ENCODE measurements around the gene BCL6B.

Gene BCL6B

GRCh38 chr17:6996256-6997011 is 26.4 kb upstream of the BCL6B start:
- no peak overlapping the region for H3K4me2 ChIP-seq (ENCODE audit: low read depth, low read length)
- no peaks in the 10 kb centered on the region for H3K4me1 ChIP-seq (ENCODE audit: low read length)
- DNase-seq = no peak
- no peaks in the 10 kb centered on the region for H4K20me1 ChIP-seq (ENCODE audit: insufficient read depth, low read length)
- H3K9ac ChIP-seq (ENCODE audit: low read length) = no peak overlapping the region
- H3K9me2 ChIP-seq (replicated peaks; ENCODE audit: insufficient read depth, low read length) = no peaks in the 10 kb centered on the region
- H3K9me3 ChIP-seq (replicated peaks; ENCODE audit: insufficient read depth, low read length) = no peaks in the 10 kb centered on the region
- no peaks in the 10 kb centered on the region for H3K27me3 ChIP-seq (replicated peaks; ENCODE audit: insufficient read depth, low read length)
- no peak overlapping the region for H3K4me3 ChIP-seq (ENCODE audit: low read length)
- TF ChIP-seq EZH2 (optimal IDR thresholded peaks at IDR 0.05; ENCODE audit: low read depth, low read length) = no peak
- no peak for TF ChIP-seq CTCF (IDR thresholded peaks at IDR 0.05; ENCODE audit: low read length)
- TF ChIP-seq EZH2phosphoT487 (IDR thresholded peaks at IDR 0.05; ENCODE audit: low read length) = no peak
- no peaks in the 10 kb centered on the region for H3K79me2 ChIP-seq (ENCODE audit: low read length)
- H2AFZ ChIP-seq (ENCODE audit: low read length) = no peak overlapping the region
- no peaks in the 10 kb centered on the region for H3K36me3 ChIP-seq (replicated peaks; ENCODE audit: insufficient read depth, low read length)
- no peak overlapping the region for H3K27ac ChIP-seq (ENCODE audit: low read length)
- H3F3A ChIP-seq (ENCODE audit: insufficient read depth, low read length) = no peaks in the 10 kb centered on the region

DNA sequence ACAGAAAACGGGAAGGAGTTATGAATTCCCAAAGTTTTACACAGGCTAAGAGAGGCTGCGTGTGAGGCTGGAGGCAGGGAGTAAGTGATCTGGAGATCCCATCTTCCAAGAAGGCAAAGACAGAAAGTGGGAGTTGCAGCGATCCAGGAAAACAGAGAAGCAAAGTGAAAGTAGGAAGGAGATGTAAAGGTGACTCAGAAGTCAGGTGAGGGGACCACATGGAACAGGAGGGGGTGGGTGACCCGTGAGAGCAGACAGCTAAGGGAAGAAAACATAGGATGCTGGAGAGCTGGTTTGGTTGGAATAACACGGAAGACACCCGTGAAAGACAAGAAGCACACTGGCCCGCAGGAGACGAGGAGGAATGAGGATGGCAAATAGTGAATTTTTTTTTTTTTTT is 25.7 kb upstream of the BCL6B start:
- Histone ChIP-seq H3K4me1 (ENCODE audit: low read length) (no peaks in the 10 kb centered on the region), H3K9ac (ENCODE audit: low read length) (no peak overlapping the region), H3K27me3 (replicated peaks; ENCODE audit: insufficient read depth, low read length) (no peaks in the 10 kb centered on the region), H3K36me3 (replicated peaks; ENCODE audit: insufficient read depth, low read length) (0 out of 2 replicates have a peak, but pooled peaks cover 2% of the 10 kb centered on the region), H4K20me1 (ENCODE audit: insufficient read depth, low read length) (no peaks in the 10 kb centered on the region), H3K4me2 (ENCODE audit: low read depth, low read length) (no peak overlapping the region), H3F3A (ENCODE audit: insufficient read depth, low read length) (no peaks in the 10 kb centered on the region), H3K79me2 (ENCODE audit: low read length) (no peaks in the 10 kb centered on the region), H3K9me2 (replicated peaks; ENCODE audit: insufficient read depth, low read length) (no peaks in the 10 kb centered on the region), H3K4me3 (ENCODE audit: low read length) (no peak overlapping the region), H3K9me3 (replicated peaks; ENCODE audit: insufficient read depth, low read length) (no peaks in the 10 kb centered on the region), H3K27ac (ENCODE audit: low read length) (no peak overlapping the region), H2AFZ (ENCODE audit: low read length) (no peak overlapping the region)
- DNase-seq = no peak
- no peak for TF ChIP-seq CTCF (IDR thresholded peaks at IDR 0.05; ENCODE audit: low read length)
- TF ChIP-seq EZH2phosphoT487 (IDR thresholded peaks at IDR 0.05; ENCODE audit: low read length) = no peak
- TF ChIP-seq EZH2 (optimal IDR thresholded peaks at IDR 0.05; ENCODE audit: low read depth, low read length) = no peak

- H2AFZ ChIP-seq (ENCODE audit: low read length) = no peak overlapping the region
- no peak overlapping the region for H3K9ac ChIP-seq (ENCODE audit: low read length)
- no peaks in the 10 kb centered on the region for H3F3A ChIP-seq (ENCODE audit: insufficient read depth, low read length)
- H3K9me3 ChIP-seq (replicated peaks; ENCODE audit: insufficient read depth, low read length) = no peaks in the 10 kb centered on the region
- H3K27me3 ChIP-seq (replicated peaks; ENCODE audit: insufficient read depth, low read length) = no peaks in the 10 kb centered on the region
- no peak overlapping the region for H3K27ac ChIP-seq (ENCODE audit: low read length)
- no peak overlapping the region for H3K4me2 ChIP-seq (ENCODE audit: low read depth, low read length)
- 0 out of 2 replicates have a peak, but pooled peaks cover 5% of the 10 kb centered on the region for H3K36me3 ChIP-seq (replicated peaks; ENCODE audit: insufficient read depth, low read length)
- TF ChIP-seq EZH2 (optimal IDR thresholded peaks at IDR 0.05; ENCODE audit: low read depth, low read length) (no peak), CTCF (IDR thresholded peaks at IDR 0.05; ENCODE audit: low read length) (no peak), EZH2phosphoT487 (IDR thresholded peaks at IDR 0.05; ENCODE audit: low read length) (no peak)
- DNase-seq = no peak
- peaks cover 11% of the 10 kb centered on the region for H3K79me2 ChIP-seq (ENCODE audit: low read length)
- no peaks in the 10 kb centered on the region for H4K20me1 ChIP-seq (ENCODE audit: insufficient read depth, low read length)
- H3K9me2 ChIP-seq (replicated peaks; ENCODE audit: insufficient read depth, low read length) = no peaks in the 10 kb centered on the region
- H3K4me1 ChIP-seq (ENCODE audit: low read length) = no peaks in the 10 kb centered on the region
- H3K4me3 ChIP-seq (ENCODE audit: low read length) = no peak overlapping the region
Measured at GRCh38 chr17:6998855-6999508, 23.9 kb upstream of the BCL6B start.
